Measurements from ENCODE around the gene ATP2C2. TPM values are rescaled to one million over a fixed set of nuclear protein-coding genes. Genes with fewer than 3 reads are reported as not detected.
"Not testable (repeated sequence)": the region's sequence is repeated elsewhere in the genome, so short reads cannot be mapped to it uniquely, and the experiment has no call there.

ATP2C2 gene
- total RNA-seq, 4 donors from 2014 or later, result 1.1 to 25.8 (median 5.6) TPM

DNA sequence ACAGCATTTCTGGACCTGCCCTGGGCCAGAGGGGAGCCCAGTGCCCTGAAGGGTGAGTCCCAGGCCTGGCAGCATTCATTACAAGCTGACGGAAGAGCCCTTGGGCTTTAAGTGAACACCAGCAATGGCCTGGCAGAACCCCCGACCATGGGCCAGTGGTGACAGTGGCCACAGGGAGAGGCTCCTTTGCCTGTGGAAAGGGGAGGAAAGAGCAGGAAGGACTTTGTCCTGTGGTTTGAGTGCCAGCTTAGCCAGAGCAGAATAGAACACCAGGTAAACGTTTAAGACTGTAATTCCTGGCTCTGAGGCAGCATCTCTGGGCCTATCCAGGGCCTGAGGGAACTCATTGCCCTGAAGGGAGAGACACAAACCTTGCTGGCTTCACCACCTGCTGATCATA lies 34.3 kb upstream of the ATP2C2 start:
- TF ChIP-seq POLR2A (IDR thresholded peaks at IDR 0.05), result no peak
- TF ChIP-seq, protein P1, sequence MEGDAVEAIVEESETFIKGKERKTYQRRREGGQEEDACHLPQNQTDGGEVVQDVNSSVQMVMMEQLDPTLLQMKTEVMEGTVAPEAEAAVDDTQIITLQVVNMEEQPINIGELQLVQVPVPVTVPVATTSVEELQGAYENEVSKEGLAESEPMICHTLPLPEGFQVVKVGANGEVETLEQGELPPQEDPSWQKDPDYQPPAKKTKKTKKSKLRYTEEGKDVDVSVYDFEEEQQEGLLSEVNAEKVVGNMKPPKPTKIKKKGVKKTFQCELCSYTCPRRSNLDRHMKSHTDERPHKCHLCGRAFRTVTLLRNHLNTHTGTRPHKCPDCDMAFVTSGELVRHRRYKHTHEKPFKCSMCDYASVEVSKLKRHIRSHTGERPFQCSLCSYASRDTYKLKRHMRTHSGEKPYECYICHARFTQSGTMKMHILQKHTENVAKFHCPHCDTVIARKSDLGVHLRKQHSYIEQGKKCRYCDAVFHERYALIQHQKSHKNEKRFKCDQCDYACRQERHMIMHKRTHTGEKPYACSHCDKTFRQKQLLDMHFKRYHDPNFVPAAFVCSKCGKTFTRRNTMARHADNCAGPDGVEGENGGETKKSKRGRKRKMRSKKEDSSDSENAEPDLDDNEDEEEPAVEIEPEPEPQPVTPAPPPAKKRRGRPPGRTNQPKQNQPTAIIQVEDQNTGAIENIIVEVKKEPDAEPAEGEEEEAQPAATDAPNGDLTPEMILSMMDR (IDR thresholded peaks at IDR 0.05), result no peak
- H3K4me3 ChIP-seq, result no peak overlapping the region
- H3K27me3 ChIP-seq, result no peaks in the 10 kb centered on the region
- no peak for DNase-seq
- no peaks in the 10 kb centered on the region for H3K4me1 ChIP-seq
- peaks cover 0 to 5% (median 4%) of the 10 kb centered on the region in 3 donors for H3K9me3 ChIP-seq
- intact Hi-C loops (cut with DNase I), result no loop called here
- no peaks in the 10 kb centered on the region for H3K36me3 ChIP-seq
- H3K27ac ChIP-seq, result no peak overlapping the region
- WGBS, 2 donors, result 77 to 100% methylated on average over 1 to 3 of the region's 3 CpGs

GRCh38 chr16:84334482-84334881 lies 33.9 kb upstream of the ATP2C2 start:
- no peak overlapping the region for H3K4me3 ChIP-seq
- WGBS, 2 donors, result 80 to 100% methylated on average over 1 of the region's 1 CpG
- peaks cover 0 to 5% (median 4%) of the 10 kb centered on the region in 3 donors for H3K9me3 ChIP-seq
- H3K27me3 ChIP-seq, result no peaks in the 10 kb centered on the region
- DNase-seq, result no peak
- no peak for TF ChIP-seq POLR2A (IDR thresholded peaks at IDR 0.05)
- TF ChIP-seq, protein P1 (IDR thresholded peaks at IDR 0.05), result no peak
- intact Hi-C loops (cut with DNase I), result no loop called here
- H3K4me1 ChIP-seq, result no peaks in the 10 kb centered on the region
- H3K27ac ChIP-seq, result no peak overlapping the region
- H3K36me3 ChIP-seq, result no peaks in the 10 kb centered on the region

DNA sequence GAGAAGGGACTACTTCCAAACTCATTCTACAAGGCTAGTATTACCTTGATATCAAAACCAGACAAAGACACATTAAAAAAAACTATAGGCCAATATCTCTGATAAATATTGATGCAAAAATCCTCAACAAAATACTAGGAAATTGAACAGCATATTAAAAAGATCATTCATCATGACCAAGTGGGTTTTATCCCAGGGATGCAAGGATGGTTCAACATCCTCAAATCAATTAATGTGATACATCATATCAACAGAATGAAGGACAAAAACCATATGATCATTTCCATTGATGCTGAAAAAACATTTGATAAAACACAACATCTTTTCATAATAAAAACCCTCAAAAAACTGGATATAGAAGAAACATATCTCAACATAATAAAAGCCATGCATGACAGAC lies 31.1 kb upstream of the ATP2C2 start:
- H3K36me3 ChIP-seq; H3K9me3 ChIP-seq; DNase-seq; H3K4me1 ChIP-seq; H3K4me3 ChIP-seq; H3K27me3 ChIP-seq; H3K27ac ChIP-seq; intact Hi-C loops (cut with DNase I): not testable (repeated sequence)

DNA sequence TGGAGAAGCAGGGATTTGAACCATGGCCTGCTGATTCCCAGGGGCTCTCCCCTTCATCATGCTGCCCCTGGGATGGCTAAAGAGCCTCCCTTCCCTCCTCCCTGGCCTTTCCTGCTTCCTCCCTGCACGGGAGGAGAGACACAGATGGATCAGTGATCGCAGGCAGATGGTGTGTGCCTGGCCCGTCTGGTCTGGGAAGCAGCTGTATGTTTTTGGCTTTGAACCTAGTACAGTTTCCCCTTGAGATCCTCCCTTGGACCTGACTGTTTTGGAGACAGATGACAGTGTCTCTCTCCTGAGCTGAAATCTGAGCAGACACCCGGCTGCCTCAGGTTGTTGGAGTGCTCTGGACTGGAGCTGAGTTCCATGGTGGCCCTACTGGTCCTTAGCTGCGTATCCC lies 29.0 kb upstream of the ATP2C2 start:
- TF ChIP-seq POLR2A (IDR thresholded peaks at IDR 0.05), result no peak
- TF ChIP-seq, protein P1 (IDR thresholded peaks at IDR 0.05), result no peak
- Histone ChIP-seq H3K4me1 (peaks cover 0 to 6% (median 5%) of the 10 kb centered on the region in 3 donors), H3K36me3 (no peaks in the 10 kb centered on the region), H3K27me3 (no peaks in the 10 kb centered on the region), H3K4me3 (no peak overlapping the region), H3K9me3 (peaks cover 0 to 5% (median 4%) of the 10 kb centered on the region in 3 donors), H3K27ac (no peak overlapping the region)
- DNase-seq, result no peak
- 61 to 75% methylated on average over 2 of the region's 5 CpGs for WGBS, 2 donors
- intact Hi-C loops (cut with DNase I), result no loop called here

GRCh38 chr16:84339766-84340165 lies 28.6 kb upstream of the ATP2C2 start:
- H3K27ac ChIP-seq, result no peak overlapping the region
- H3K27me3 ChIP-seq, result no peaks in the 10 kb centered on the region
- WGBS, 2 donors, result 79 to 87% methylated on average over 8 of the region's 9 CpGs
- peaks cover 0 to 5% (median 4%) of the 10 kb centered on the region in 3 donors for H3K9me3 ChIP-seq
- TF ChIP-seq, protein P1 (IDR thresholded peaks at IDR 0.05), result no peak
- TF ChIP-seq POLR2A (IDR thresholded peaks at IDR 0.05), result no peak
- intact Hi-C loops (cut with DNase I), result no loop called here
- H3K4me3 ChIP-seq, result no peak overlapping the region
- H3K36me3 ChIP-seq, result no peaks in the 10 kb centered on the region
- no peak for DNase-seq
- H3K4me1 ChIP-seq, result peaks cover 0 to 6% (median 5%) of the 10 kb centered on the region in 3 donors

All from esophagus squamous epithelium (tissue), 5 donors.